Inferior parietal cortex (tissue), 1 donor: ENCODE results near the gene N4BP3.
A peak's percentile ranks its signal among the peaks of the same experiment; 100 is the strongest.
"Not testable (repeated sequence)": the region's sequence is repeated elsewhere in the genome, so short reads cannot be mapped to it uniquely, and the experiment has no call there.

Experiments used
- DNase-seq: peaks from one replicate; pipeline ENCODE4 v3.0.0-alpha.2; 2016; ENCODE audit errors: extremely low spot score

N4BP3 gene

GRCh38 chr5:178123094-178123965 is 10.0 kb downstream of the N4BP3 start:
- DNase-seq: no peak

- DNase-seq: no peak
Observed at GRCh38 chr5:178123966-178124925, 10.9 kb downstream of the N4BP3 start.

- DNase-seq: no peak
Observed at GRCh38 chr5:178125253-178125906, 12.0 kb downstream of the N4BP3 start.

DNA sequence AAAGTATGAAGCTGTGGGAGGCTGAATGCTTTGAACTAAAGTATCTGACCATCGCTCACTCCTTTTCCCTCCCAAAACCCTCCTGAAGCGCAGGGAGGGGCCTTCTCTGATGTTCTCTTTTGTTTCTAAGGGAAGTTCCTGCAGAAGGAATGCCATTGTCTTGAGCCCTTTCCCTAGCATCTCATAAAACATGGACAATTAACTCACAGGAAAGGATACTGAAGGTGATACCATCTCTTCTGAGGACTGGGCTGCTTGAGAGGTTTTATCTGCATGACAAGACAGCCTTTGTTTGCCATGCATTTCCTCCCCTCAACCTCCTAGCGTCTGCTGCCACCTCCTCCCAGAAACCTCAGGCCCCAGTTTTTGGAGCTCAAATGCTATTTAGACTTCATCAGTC is 13.2 kb downstream of the N4BP3 start:
- DNase-seq: no peak

- DNase-seq: not testable (repeated sequence)
Observed at GRCh38 chr5:178127300-178128009, 14.1 kb downstream of the N4BP3 start.

DNA sequence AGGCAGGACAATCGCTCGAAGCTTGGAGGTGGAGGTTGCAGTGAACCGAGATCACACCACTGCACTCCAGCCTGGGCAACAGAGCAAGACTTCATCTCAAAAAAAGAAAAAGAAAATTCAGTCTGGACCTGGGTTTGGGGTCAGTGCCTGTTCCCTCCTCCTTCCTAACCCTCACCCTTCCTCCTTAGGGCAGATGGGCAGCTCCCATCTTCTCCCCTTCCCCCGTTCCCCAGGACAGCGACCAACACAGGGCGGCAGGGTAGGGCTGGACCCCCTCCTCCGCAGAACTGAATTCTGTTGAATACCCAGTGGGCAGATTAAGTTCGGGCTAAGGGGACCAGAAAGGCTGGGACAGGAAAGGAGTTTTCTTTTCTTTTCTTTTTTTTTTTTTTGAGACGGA is 16.0 kb downstream of the N4BP3 start:
- DNase-seq: no peak

GRCh38 chr5:178130234-178130575 is 16.9 kb downstream of the N4BP3 start:
- DNase-seq: not testable (repeated sequence)

- peak; percentile 80 for DNase-seq
Observed at GRCh38 chr5:178130576-178131445, 17.5 kb downstream of the N4BP3 start, which contains the start of gene RMND5B. TSS of gene RMND5B (plus strand) at chr5:178131014. CDS start at chr5:178138120, 7,106 bp downstream.

DNA sequence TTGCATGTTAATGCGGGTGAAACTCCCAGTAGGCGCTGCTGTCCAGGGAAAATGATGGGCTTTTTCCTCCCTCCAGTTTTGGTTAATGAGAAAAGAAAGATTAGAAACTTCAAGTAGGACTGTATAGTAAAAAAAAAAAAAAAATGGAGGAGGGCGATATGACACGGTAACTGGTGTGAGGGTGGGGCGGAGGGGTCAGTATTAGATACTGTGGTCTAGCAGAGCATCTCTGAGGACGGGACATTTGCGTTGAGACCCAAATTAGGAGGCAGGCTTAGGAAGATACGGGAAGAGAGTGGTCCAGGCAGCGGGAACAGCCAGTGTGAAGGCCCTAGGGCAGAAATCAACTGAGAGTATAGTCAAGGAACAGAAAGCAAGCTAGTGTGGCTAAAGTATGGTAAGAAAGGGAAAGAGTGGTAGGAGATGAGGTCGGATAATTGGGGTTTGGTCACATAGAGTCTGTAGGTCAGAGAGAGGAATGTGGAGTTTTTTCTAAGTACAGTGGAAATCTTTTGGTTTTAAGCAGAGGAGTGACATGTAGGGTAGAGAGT is 18.2 kb downstream of the N4BP3 start:
- DNase-seq: no peak

DNA sequence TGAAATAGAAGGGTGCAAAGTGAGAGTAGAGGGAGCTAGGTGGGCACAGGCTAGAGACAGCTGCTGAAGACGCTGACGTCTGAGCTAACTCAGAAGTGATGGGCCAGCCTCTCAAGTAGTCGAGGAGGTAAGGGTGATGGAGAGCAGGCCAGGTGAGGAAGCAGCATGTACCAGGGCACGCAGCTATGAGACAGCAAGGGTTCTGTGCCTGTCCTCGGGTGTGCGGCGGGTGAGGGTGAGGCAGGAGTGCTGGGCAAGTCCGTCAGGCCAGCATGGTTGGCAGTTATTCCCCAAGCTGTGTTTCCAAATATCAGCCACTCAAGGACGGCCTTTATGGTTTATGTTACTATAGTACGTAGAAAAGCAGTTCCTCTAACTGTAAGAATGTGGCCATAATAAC is 23.7 kb downstream of the N4BP3 start:
- no peak for DNase-seq

- DNase-seq: no peak
Observed at GRCh38 chr5:178137991-178138390, 24.7 kb downstream of the N4BP3 start.

GRCh38 chr5:178141550-178141949 is 28.2 kb downstream of the N4BP3 start:
- no peak for DNase-seq

DNA sequence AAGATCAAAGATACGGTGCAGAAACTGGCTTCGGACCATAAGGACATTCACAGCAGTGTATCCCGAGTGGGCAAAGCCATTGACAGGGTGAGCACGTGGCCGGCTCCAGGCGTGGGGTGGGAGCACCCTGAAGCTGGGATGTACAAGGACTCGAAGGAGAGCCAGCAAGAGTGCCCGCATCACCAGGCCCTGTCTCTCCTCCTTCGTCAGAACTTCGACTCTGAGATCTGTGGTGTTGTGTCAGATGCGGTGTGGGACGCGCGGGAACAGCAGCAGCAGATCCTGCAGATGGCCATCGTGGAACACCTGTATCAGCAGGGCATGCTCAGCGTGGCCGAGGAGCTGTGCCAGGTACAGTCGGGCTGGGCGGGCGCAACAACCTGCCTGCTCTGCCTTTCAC is 29.3 kb downstream of the N4BP3 start:
- DNase-seq: no peak

- DNase-seq: no peak
Observed at GRCh38 chr5:178143246-178143645, 29.9 kb downstream of the N4BP3 start.

GRCh38 chr5:178143901-178144300 is 30.6 kb downstream of the N4BP3 start:
- no peak for DNase-seq

- DNase-seq: no peak
Observed at GRCh38 chr5:178145965-178146820, 32.9 kb downstream of the N4BP3 start.

- DNase-seq: no peak
Observed at GRCh38 chr5:178147406-178147805, 34.1 kb downstream of the N4BP3 start.

DNA sequence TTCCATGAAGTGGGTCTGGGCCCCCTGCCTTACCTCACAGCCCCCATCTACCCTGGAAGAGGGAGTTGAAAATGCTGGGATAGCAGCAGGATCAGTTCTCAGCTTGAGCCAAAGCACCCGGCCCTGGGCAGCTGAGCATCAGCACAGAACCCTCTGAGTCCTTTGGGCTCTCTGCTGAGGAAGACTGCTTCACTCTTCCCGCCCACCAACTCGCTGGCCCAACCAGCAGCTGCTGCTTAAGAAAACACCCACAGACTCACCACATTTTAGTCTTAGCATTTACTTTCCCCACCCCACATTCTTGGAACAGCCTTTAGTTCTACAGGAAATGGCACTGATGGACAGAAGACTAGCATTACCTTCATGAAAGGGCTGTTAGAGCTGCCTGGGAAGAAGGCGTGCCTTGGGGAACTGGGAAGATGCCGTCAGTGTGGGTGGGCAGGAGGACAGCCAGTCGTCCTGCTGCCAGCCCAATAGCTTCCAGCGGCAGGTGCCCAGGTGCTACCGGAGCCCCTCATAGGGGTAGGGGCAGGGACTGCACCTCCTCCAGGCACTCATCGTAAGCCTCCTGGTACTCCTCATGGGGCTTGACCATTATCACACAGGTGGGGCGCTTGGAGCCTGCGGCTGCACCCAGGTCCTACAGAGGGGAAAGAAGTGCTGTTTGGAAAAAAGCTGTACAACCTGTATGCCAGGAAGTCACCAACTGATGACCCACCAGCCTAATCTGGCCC is 36.0 kb downstream of the N4BP3 start:
- DNase-seq: no peak
